CD14-positive monocyte (primary cell): Measurements from ENCODE around the gene NEO1. TPM values are rescaled to one million over a fixed set of nuclear protein-coding genes. Genes with fewer than 3 reads are reported as not detected.
A peak's percentile ranks its signal among the peaks of the same experiment; 100 is the strongest.

Experiments
- DNase-seq, 3 donors: peaks; one replicate each; pipeline ENCODE4 v3.0.0-alpha.2; 2011 to 2022
- H2AFZ ChIP-seq: 2 replicates; pipeline ENCODE4 v1.6.0; 2012; ENCODE audit warnings: mild to moderate bottlenecking, low read depth, low read length, inconsistent platforms; ENCODE audit not compliant: insufficient read depth, poor library complexity, severe bottlenecking
- H3K27ac ChIP-seq, 2 donors: 1 replicate in 1 of 2; 2 replicates in 1 of 2; pipeline ENCODE4 v1.5.1; 2012 to 2013; ENCODE audit warnings: low read length in 2 of 2, control low read depth in 1 of 2, inconsistent platforms in 1 of 2, low read depth in 1 of 2, mild to moderate bottlenecking in 1 of 2
- H3K27me3 ChIP-seq, 2 donors: one replicate each; pipeline versions ENCODE4 v1.6.0 to v1.6.1; 2011 to 2013; ENCODE audit warnings: low read length in 2 of 2; ENCODE audit not compliant: control insufficient read depth in 2 of 2, insufficient read depth in 2 of 2
- H3K36me3 ChIP-seq, 2 donors: replicated peaks in 1 of 2; 1 replicate in 1 of 2; 2 replicates in 1 of 2; pipeline versions ENCODE4 v1.5.1 to v1.6.1; 2012 to 2013; ENCODE audit warnings: low read length in 2 of 2, control low read depth in 1 of 2, inconsistent platforms in 1 of 2, mild to moderate bottlenecking in 1 of 2; ENCODE audit not compliant: insufficient read depth in 2 of 2, control insufficient read depth in 1 of 2
- H3K4me1 ChIP-seq, 2 donors: 1 replicate in 1 of 2; 2 replicates in 1 of 2; pipeline versions ENCODE4 v1.5.1 to v1.6.1; 2012 to 2013; ENCODE audit warnings: low read length in 2 of 2, control low read depth in 1 of 2, inconsistent platforms in 1 of 2, mild to moderate bottlenecking in 1 of 2, moderate library complexity in 1 of 2; ENCODE audit not compliant: insufficient read depth in 2 of 2, control insufficient read depth in 1 of 2
- H3K4me2 ChIP-seq: replicated peaks from 2 replicates; pipeline ENCODE3; 2012; ENCODE audit warnings: low read length, moderate library complexity, mild to moderate bottlenecking; ENCODE audit not compliant: poor library complexity, severe bottlenecking; ENCODE audit errors: extremely low read depth
- H3K4me3 ChIP-seq, 3 experiments: fragments of 200-600 bp in 1 of 3; sonication (generic) in 1 of 3; replicated peaks in 1 of 3; 1 replicate in 2 of 3; 2 replicates in 1 of 3; pipeline ENCODE4 v1.5.1; 2011 to 2013; ENCODE audit warnings: low read length in 3 of 3, mild to moderate bottlenecking in 3 of 3, control low read depth in 2 of 3, low read depth in 2 of 3, inconsistent platforms in 1 of 3, moderate library complexity in 1 of 3
- H3K79me2 ChIP-seq: 2 replicates; pipeline ENCODE4 v1.6.0; 2012; ENCODE audit warnings: mild to moderate bottlenecking, control low read depth, inconsistent platforms, low read length, moderate library complexity; ENCODE audit not compliant: insufficient read depth
- H3K9ac ChIP-seq: 2 replicates; pipeline ENCODE4 v1.6.0; 2017; ENCODE audit warnings: low read length, mild to moderate bottlenecking; ENCODE audit not compliant: insufficient read depth, poor library complexity, severe bottlenecking
- H3K9me3 ChIP-seq, 2 donors: replicated peaks in 1 of 2; 1 replicate in 1 of 2; 2 replicates in 1 of 2; pipeline versions ENCODE4 v1.5.1 to v1.6.1; 2012 to 2013; ENCODE audit warnings: low read length in 2 of 2, control low read depth in 1 of 2; ENCODE audit not compliant: control insufficient read depth in 1 of 2, insufficient read depth in 1 of 2
- H4K20me1 ChIP-seq: 2 replicates; pipeline ENCODE4 v1.6.0; 2012; ENCODE audit warnings: mild to moderate bottlenecking, low read length, control low read depth, moderate library complexity; ENCODE audit not compliant: insufficient read depth
- H3K27ac Mint-ChIP-seq, 7 donors: one replicate each; pipeline ENCODE4 v1.8.0; 2020; ENCODE audit warnings: mild to moderate bottlenecking in 7 of 7, mixed read lengths in 7 of 7, moderate library complexity in 6 of 7, inconsistent platforms in 2 of 7
- H3K27me3 Mint-ChIP-seq, 3 donors: one replicate each; pipeline ENCODE4 v1.8.0; 2021 to 2022; ENCODE audit warnings: low read depth in 3 of 3, mild to moderate bottlenecking in 3 of 3, mixed read lengths in 3 of 3, moderate library complexity in 3 of 3, inconsistent platforms in 1 of 3
- H3K36me3 Mint-ChIP-seq, 2 donors: one replicate each; pipeline ENCODE4 v1.8.0; 2020; ENCODE audit warnings: mixed read lengths in 2 of 2, inconsistent platforms in 1 of 2, mild to moderate bottlenecking in 1 of 2
- H3K4me1 Mint-ChIP-seq: one replicate; pipeline ENCODE4 v1.8.0; 2020; ENCODE audit warnings: mild to moderate bottlenecking, mixed read lengths
- H3K4me3 Mint-ChIP-seq, 2 donors: one replicate each; pipeline ENCODE4 v1.8.0; 2020; ENCODE audit warnings: mild to moderate bottlenecking in 2 of 2, mixed read lengths in 2 of 2, moderate library complexity in 1 of 2
- H3K9me3 Mint-ChIP-seq, 7 donors: one replicate each; pipeline ENCODE4 v1.8.0; 2020 to 2022; ENCODE audit warnings: mixed read lengths in 7 of 7, mild to moderate bottlenecking in 6 of 7, moderate library complexity in 6 of 7, inconsistent platforms in 2 of 7
- CTCF ChIP-seq: fragments of 200-600 bp; IDR thresholded peaks from one replicate; pipeline ENCODE4 v1.8.0; 2022; ENCODE audit warnings: antibody characterized with exemption, mild to moderate bottlenecking
- WGBS: methylation state at CpG from one replicate; pipeline ENCODE4 v1.1.5; 2013; ENCODE audit warnings: missing lambda C conversion rate; ENCODE audit not compliant: insufficient coverage; 5-methylcytosine and 5-hydroxymethylcytosine counted together
- intact Hi-C, 2 donors: fragments of 100-400 bp; cut with micrococcal nuclease; formaldehyde crosslinking; loops; one replicate each; pipeline versions ENCODE4 v1.15.0 to v1.15.1; 2023
- polyA plus RNA-seq, 3 donors: library from polyadenylated mRNA; depleted of rRNA in 1 of 3; unstranded in 2 of 3; stranded (reverse) in 1 of 3; fragments of 300-500 nt in 2 of 3; fragments of >200 nt in 1 of 3; fragmentation: Illumina TruSeq in 2 of 3; gene quantifications; 1 replicate in 2 of 3; 2 replicates in 1 of 3; pipeline ENCODE4 v1.2.3, GENCODE V29; 2012 to 2021

The NEO1 gene
- polyA plus RNA-seq, 3 donors, result 0.03 to 0.06 TPM; not detected in 1

GRCh38 chr15:73258271-73259108 lies 206.2 kb downstream of the NEO1 start:
- Mint-ChIP-seq H3K36me3 (no peaks in the 10 kb centered on the region), H3K4me1 (no peaks in the 10 kb centered on the region), H3K9me3 (peaks cover 0 to 2% (median 0%) of the 10 kb centered on the region in 7 donors), H3K4me3 (no peak overlapping the region), H3K27ac (no peak overlapping the region), H3K27me3 (peaks cover 7 to 13% (median 9%) of the 10 kb centered on the region in 3 donors)
- Histone ChIP-seq H3K27me3 (peaks cover 2 to 7% of the 10 kb centered on the region in 2 donors), H3K9ac (no peak overlapping the region), H4K20me1 (no peaks in the 10 kb centered on the region), H3K4me2 (no peak overlapping the region), H2AFZ (no peak overlapping the region), H3K79me2 (no peaks in the 10 kb centered on the region), H3K4me1 (no peaks in the 10 kb centered on the region), H3K36me3 (no peaks in the 10 kb centered on the region), H3K4me3 (no peak overlapping the region), H3K27ac (no peak overlapping the region), H3K9me3 (no peaks in the 10 kb centered on the region)
- WGBS, result 96% methylated on average over 5 of the region's 5 CpGs
- no peak for DNase-seq
- intact Hi-C loops, result no loop called here
- no peak for TF ChIP-seq CTCF

GRCh38 chr15:73264881-73265280 lies 212.6 kb downstream of the NEO1 start:
- no peaks in the 10 kb centered on the region for H3K36me3 ChIP-seq
- no peak overlapping the region for H3K27ac ChIP-seq
- intact Hi-C loops, result no loop called here
- peaks cover 2 to 9% of the 10 kb centered on the region in 2 donors for H3K27me3 ChIP-seq
- H3K9ac ChIP-seq, result no peak overlapping the region
- no peaks in the 10 kb centered on the region for H3K9me3 ChIP-seq
- H3K79me2 ChIP-seq, result no peaks in the 10 kb centered on the region
- H3K4me2 ChIP-seq, result no peak overlapping the region
- Mint-ChIP-seq H3K9me3 (no peaks in the 10 kb centered on the region), H3K4me1 (no peaks in the 10 kb centered on the region), H3K4me3 (peak overlapping the region in 1 of 2 donors; percentile 12), H3K27ac (no peak overlapping the region), H3K27me3 (peaks cover 3 to 12% (median 8%) of the 10 kb centered on the region in 3 donors), H3K36me3 (no peaks in the 10 kb centered on the region)
- no peaks in the 10 kb centered on the region for H3K4me1 ChIP-seq
- no peak overlapping the region for H2AFZ ChIP-seq
- no peak for DNase-seq
- 95% methylated on average over 4 of the region's 5 CpGs for WGBS
- H3K4me3 ChIP-seq, result no peak overlapping the region
- H4K20me1 ChIP-seq, result no peaks in the 10 kb centered on the region
- no peak for TF ChIP-seq CTCF
